Natural killer cell treated with Interleukin-12 subunit alpha and Interleukin-12 subunit beta and Interleukin-15 and Interleukin-18, amount 100 ng/mL, for 72 hours (primary cell): ENCODE measurements around the gene TBRG1. TPM values are rescaled to one million over a fixed set of nuclear protein-coding genes. Genes with fewer than 3 reads are reported as not detected.

Experiments used
- ATAC-seq, 2 donors: fragments of 150-1000 bp; cut with Tn5 transposase in 1 of 2; sonication (Bioruptor Pico), chemical (Tn5 transposase) in 1 of 2; 2 replicates each; pipeline ENCODE4 v1.10.0; 2021
- DNase-seq: peaks from one replicate; pipeline ENCODE4 v3.0.0; 2022; ENCODE audit warnings: low spot score
- H3K27ac Mint-ChIP-seq, 2 donors: 1 replicate in 1 of 2; 2 replicates in 1 of 2; pipeline ENCODE4 v1.8.0; 2022; ENCODE audit warnings: mixed read lengths in 2 of 2, mild to moderate bottlenecking in 1 of 2, moderate library complexity in 1 of 2
- H3K27me3 Mint-ChIP-seq, 2 donors: 1 replicate in 1 of 2; 2 replicates in 1 of 2; pipeline ENCODE4 v1.8.0; 2022; ENCODE audit warnings: mixed read lengths in 2 of 2
- H3K36me3 Mint-ChIP-seq: one replicate; pipeline ENCODE4 v1.8.0; 2022; ENCODE audit warnings: mixed read lengths
- H3K4me1 Mint-ChIP-seq, 2 donors: 1 replicate in 1 of 2; 2 replicates in 1 of 2; pipeline ENCODE4 v1.8.0; 2022; ENCODE audit warnings: low read depth in 2 of 2, mixed read lengths in 2 of 2, mild to moderate bottlenecking in 1 of 2
- H3K4me3 Mint-ChIP-seq: one replicate; pipeline ENCODE4 v1.8.0; 2022; ENCODE audit warnings: mixed read lengths
- H3K9me3 Mint-ChIP-seq: 2 replicates; pipeline ENCODE4 v1.8.0; 2022; ENCODE audit warnings: mixed read lengths
- total RNA-seq, 2 donors: library from RNA; stranded (reverse); gene quantifications; one replicate each; pipeline ENCODE4 v1.2.3, GENCODE V29; 2022

TBRG1 gene
- total RNA-seq, 2 donors from 2014 or later = 38.2 to 47.7 TPM

- peaks cover 6 to 27% of the 10 kb centered on the region in 2 donors for H3K27me3 Mint-ChIP-seq
- no peak overlapping the region for H3K4me3 Mint-ChIP-seq
- DNase-seq (no peak), ATAC-seq (no peak)
- peaks cover 13% of the 10 kb centered on the region for H3K36me3 Mint-ChIP-seq
- H3K27ac Mint-ChIP-seq = no peak overlapping the region
- peaks cover 8 to 16% of the 10 kb centered on the region in 2 donors for H3K4me1 Mint-ChIP-seq
- peaks cover 2% of the 10 kb centered on the region for H3K9me3 Mint-ChIP-seq
Observed at GRCh38 chr11:124678416-124678815, 55.8 kb downstream of the TBRG1 start.

DNA sequence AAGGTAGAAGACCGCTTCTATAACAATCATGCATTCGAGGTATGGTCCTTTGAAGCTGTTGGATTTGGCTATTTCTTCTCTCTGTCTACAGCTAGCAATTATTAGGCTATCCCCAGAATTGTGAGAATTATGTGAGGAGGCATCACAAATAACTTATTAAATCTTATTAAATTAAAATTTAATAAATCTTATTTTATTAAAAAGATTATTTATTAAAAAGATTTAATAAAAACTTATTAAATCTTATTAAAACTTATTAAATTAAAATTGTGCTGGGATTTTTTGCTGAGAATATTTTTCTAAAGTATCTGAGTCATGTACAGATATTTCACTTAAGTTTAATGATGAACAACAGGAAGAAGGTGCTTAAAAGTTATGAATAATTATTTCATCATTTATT lies 58.8 kb downstream of the TBRG1 start:
- no peak overlapping the region for H3K27ac Mint-ChIP-seq
- H3K9me3 Mint-ChIP-seq = peaks cover 5% of the 10 kb centered on the region
- ATAC-seq = no peak
- H3K4me3 Mint-ChIP-seq = no peak overlapping the region
- no peaks in the 10 kb centered on the region for H3K4me1 Mint-ChIP-seq
- peaks cover 13% of the 10 kb centered on the region for H3K36me3 Mint-ChIP-seq
- H3K27me3 Mint-ChIP-seq = peaks cover 9 to 33% of the 10 kb centered on the region in 2 donors
- DNase-seq = no peak

DNA sequence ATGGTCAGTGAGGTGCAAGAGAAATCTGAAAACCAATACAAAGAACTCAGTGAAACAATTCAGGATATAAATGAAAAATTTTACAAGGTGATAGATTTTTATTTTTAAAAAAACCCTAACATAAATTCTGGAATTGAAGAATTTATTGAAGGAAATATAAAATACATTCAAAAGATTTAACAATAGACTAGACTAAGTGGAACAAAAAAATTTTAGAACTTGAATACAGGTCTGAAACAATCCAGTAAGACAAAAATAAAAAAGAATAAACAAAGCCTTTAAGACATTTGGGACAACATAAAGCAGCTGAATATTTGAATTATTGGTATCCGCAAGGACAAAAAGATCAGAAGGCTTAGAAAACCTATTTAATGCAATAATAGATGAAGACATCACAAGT lies 59.8 kb downstream of the TBRG1 start:
- Mint-ChIP-seq H3K9me3 (peaks cover 5% of the 10 kb centered on the region), H3K27ac (no peak overlapping the region), H3K4me3 (no peak overlapping the region), H3K4me1 (no peaks in the 10 kb centered on the region), H3K36me3 (peaks cover 13% of the 10 kb centered on the region), H3K27me3 (peaks cover 15 to 43% of the 10 kb centered on the region in 2 donors)
- ATAC-seq = no peak
- no peak for DNase-seq

Other genes with a start within 250 kb of the TBRG1 start
- gene OR8B2, start 238.4 kb upstream of the TBRG1 start, total RNA-seq = not detected
- gene OR8B3, start 223.8 kb upstream of the TBRG1 start, total RNA-seq = not detected
- not detected for gene OR8B4, start 198.0 kb upstream of the TBRG1 start, total RNA-seq
- gene OR8B8, start 177.2 kb upstream of the TBRG1 start, total RNA-seq = not detected
- not detected for gene OR8B12, start 79.2 kb upstream of the TBRG1 start, total RNA-seq
- not detected for gene OR8A1, start 52.9 kb upstream of the TBRG1 start, total RNA-seq
- gene PANX3, start 11.4 kb upstream of the TBRG1 start, total RNA-seq = not detected
- 1 to 10 TPM; 1.8 to 2.4 TPM for gene SIAE, start 50.9 kb downstream of the TBRG1 start, total RNA-seq
- 1 to 10 TPM; 1.1 to 1.8 TPM for gene SPA17, start 51.0 kb downstream of the TBRG1 start, total RNA-seq
- gene NRGN, start 117.1 kb downstream of the TBRG1 start, total RNA-seq = 1 to 10 TPM in 1 of 2 donors, under 1 TPM in 1; 0.57 to 5.4 TPM
- not detected for gene VSIG2, start 129.4 kb downstream of the TBRG1 start, total RNA-seq
- 1 to 10 TPM in 1 of 2 donors, under 1 TPM in 1; 0.17 to 1.4 TPM for gene ESAM, start 139.4 kb downstream of the TBRG1 start, total RNA-seq
- 10 to 100 TPM; 10.5 to 20.4 TPM for gene MSANTD2, start 177.5 kb downstream of the TBRG1 start, total RNA-seq
- 1 to 10 TPM; 5.3 to 7.9 TPM for gene ROBO3, start 242.6 kb downstream of the TBRG1 start, total RNA-seq